Posterior cingulate gyrus (tissue), 11 donors: ENCODE data around the gene TLE3.

Experiments
- DNase-seq, 10 donors: peaks; one replicate each; pipeline versions ENCODE4 v3.0.0 to v3.0.0-alpha.2; 2020 to 2021; ENCODE audit warnings: mixed read lengths in 3 of 10
- intact Hi-C: fragments of 100-400 bp; cut with DNase I; formaldehyde crosslinking; loops from one replicate; pipeline ENCODE4 v1.15.1; 2023

The TLE3 gene

DNA sequence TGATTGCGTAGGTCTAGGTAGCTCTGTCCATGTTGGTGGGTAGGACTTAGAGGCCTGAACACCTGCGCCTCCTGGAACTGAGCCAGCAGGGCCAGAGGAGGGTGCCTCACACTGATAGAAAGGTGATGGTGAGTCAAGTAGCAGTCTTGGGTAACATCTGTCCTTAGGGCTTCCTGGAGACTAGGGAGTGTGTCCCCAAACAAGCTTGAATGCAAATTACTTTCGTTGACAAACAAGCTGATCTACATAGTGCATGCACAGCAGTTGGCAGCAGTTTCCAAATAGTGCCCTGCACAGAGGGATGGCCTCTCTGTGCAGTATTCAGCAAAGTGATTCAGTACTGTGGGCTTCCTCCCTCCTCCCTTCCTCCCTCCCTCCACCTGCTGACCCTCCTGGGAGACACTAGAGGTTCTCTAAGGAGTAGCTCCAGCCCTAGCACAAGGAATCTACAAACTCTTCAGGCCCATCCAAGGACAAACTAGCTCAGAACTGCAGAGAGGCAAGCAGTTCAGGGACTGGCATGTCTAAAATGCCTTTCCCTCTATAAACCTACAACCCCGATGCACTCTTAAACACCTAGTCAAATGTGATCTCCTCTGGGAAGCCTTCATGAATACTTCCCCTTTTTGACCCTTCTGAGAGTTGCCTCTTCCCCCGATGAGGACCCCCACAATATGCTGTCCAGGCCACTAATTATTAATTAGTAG is 61.0 kb downstream of the TLE3 start:
- intact Hi-C loops = no loop called here
- no peak for DNase-seq

DNA sequence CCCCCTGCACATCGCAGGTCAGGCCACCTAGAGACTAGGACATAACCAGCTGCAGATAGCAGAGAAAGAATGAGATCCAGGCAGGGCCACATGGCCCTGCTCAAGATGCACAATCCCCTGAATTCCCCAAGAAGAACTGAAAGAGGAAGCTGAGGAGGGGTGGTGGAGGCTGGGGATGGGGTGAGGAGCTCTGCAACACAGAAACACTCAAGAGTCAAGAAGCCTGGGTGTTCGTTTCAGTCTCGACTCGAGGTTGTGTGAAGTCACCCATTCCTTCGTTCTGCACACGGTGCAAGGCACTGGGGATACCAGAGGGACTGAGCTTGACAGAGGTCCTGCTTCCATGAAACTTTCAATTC is 62.0 kb downstream of the TLE3 start:
- intact Hi-C loops = no loop called here
- DNase-seq = no peak

DNA sequence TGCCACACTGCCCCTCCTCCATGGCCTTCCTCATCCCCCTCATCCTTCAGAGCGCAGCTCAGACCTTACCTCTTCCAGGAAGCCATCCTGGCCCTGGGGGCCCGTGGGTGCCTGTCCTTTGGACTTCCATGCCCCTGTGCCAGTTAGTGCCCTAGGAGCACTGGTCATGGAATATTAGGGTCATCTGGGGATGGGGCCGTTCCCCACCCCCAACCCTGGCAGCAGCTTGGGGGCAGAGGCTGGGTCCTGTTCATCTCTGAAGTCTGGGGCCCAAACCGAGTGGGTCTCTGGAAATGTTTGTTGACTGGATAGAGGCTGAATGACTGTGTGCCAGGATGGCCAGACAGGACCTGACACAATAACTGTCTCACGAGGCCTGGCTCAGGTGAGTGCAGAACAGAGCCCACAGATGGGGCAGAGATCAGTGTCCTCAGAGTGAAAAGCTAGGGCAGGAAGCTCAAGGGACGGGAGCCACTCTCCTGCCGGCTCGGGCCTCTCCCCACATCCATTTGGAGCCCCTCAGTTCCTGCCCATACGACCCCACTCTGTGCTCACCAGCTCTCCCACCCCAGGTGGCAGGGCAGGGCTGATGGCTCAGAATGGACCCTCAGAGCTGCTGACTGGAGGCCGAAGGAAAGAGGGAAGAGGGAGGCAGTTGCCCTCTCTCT is 62.5 kb downstream of the TLE3 start:
- intact Hi-C loops = no loop called here
- no peak for DNase-seq

DNA sequence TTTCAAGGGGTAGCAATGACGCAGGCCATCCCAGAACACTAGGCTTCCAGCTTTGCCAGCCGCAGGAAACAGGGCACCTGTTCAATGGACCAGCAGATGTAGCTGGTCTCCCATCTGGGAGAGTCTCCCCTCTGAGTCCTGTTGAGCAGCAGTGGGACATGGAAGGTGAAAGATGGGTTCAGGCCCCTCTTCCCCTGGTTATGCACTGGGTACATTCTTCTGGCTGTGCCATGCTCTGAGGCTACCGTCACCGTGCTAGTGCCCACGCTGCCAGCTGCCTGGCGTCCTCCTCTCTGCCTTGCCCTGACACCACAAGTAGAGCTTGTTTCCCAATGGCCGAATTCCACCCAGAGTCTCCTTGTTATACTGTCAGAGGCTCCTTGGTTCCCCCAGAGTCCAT is 63.1 kb downstream of the TLE3 start:
- intact Hi-C loops = no loop called here
- DNase-seq = peak in 1 of 10 donors; percentile 6

DNA sequence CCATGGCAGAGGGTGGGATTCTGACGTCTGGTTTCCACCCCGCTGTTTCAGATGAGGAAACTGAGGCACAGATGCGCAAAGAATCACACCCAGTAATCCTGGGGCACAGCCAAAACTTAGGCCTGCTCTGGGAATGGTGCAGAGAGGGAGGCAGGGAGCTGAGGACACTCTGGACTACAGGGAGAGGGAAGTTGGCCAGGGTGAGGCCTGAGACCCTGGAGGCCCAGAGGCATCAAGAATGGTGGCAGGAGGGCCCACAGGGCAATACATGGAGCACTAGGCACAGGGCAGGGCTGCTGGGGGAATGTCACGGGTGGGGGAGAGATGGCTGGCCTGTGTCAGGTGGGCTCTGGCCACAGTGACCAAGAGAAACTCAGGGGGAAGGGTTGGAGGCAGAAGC is 63.6 kb downstream of the TLE3 start:
- no peak for DNase-seq
- intact Hi-C loops = no loop called here

DNA sequence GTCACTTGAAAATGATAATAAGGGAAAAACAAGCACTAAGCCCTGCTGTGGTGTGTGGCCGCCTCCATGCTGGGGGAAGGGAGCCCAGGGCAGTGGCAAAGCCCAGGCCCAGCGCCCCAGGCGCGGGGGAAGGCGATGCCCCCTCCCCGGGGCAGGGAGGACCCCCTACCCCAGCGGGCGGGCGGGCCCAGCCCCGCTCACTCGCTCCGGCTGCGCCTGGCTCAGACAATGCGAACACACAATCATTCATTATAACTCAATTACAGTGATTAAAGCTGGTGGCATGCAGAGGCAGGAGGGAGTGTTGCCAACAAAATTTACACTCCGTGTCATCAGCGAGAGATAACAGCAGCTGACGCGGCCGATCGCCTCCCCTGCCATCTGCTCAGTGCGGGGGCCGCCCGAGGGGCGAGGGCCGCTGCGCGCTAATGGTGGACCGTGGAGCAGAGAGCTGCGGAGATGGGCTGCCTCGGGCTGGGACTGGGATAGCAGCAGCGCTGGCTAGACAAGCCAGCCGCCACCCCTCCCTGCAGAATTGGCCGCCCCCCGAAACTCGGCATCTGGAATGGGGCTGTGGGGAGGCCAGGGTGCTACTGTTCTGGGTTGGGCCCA is 64.1 kb downstream of the TLE3 start:
- intact Hi-C loops = no loop called here
- peak in 3 of 10 donors; percentile 22 to 86 (median 81) for DNase-seq

DNA sequence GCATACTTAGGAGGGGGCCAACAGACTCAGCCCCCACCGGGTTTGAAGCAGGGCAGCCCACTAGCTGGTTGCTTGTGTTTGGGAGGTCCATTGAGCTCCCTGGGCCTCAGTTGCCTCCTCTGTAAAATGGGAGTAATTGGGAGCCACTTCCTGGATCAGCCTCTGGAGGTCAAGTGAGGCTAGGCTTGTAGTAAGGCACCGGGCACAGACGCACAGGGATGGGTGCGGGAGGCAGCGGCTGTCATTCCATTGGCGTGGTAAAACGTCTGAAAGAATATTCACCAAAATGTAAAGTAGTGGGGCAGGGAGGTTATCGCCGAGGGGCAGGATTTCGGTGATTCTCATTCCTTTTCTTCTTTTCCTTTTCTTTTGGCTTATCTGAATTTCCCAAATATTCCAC is 64.6 kb downstream of the TLE3 start:
- intact Hi-C loops = no loop called here
- DNase-seq = no peak

DNA sequence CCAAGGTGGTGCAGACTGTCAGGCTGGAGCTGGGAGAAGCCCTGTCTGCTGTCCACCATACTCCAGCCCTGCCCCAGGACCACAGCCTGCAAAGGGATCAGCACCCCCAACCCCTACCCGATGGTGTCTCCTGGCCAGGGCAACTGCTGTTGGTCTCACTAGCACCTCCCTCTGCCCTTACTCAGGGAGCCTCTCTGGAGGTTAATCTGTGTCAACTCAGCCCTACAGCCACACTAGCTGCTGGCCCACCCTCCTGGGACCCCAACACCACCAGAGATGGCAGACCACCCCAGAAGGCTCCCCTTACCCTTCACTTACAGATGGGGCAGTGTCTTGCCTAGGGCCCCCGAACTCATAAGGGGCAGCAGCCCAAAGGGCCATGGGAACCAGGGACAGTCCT is 65.2 kb downstream of the TLE3 start:
- DNase-seq = no peak
- intact Hi-C loops = no loop called here

DNA sequence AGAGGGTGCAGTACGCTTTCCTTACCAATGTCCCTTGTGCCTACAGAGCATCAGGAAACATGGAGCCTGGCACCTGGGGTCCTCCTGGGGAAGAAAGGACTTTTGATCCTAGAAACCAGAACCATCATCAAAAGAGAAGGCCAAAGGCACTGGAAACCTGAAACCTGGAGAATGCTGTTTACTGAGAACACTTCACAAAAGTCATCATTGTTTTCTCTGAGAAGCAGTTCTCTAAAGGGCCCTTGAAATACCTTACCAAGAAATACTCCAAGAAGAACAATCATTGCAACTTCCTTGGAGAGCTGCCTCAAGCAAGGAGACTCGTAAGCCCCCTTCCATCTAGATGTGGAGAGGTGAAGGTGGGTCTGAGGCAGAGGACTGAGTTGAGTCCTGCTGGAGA is 66.0 kb downstream of the TLE3 start:
- no peak for DNase-seq
- intact Hi-C loops = no loop called here

DNA sequence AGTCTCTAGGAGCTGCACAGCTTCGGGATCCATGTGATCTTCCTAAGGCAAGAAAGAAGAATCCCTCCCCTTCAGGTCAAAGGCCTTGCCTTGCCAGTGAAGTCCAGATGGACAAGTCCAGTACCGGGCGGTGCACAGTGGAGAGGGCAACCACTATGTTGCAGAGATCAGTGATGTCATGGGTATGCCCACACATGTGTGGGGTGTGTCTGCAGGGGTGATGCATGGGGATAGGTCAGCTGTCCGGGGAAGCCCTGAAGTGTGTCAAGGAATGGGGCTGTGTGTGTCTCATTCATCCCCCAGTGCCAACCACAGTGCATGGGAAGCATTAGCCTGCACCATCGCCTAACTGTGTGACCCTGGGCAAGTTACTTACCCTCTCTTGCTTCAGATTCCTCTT is 66.5 kb downstream of the TLE3 start:
- intact Hi-C loops = no loop called here
- no peak for DNase-seq

DNA sequence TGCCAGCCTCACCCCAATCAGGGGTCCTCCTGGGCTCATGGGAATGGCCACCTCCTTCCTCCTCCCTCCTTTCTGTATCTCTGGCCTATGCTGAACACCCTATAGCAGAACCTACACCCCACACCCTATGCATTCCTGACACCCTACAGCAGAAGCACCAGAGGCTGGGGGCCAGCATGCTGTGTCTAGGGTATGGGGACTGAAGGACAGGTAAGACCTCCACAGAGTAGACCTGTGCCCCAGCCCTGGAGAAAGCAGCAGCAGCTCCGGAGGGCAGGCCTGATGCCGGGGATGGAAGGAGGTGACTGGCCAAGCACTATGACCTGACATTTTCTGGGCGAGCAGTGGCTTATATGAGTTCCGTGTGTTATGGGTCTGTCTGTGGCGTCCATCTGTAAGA is 66.9 kb downstream of the TLE3 start:
- no peak for DNase-seq
- intact Hi-C loops = no loop called here

DNA sequence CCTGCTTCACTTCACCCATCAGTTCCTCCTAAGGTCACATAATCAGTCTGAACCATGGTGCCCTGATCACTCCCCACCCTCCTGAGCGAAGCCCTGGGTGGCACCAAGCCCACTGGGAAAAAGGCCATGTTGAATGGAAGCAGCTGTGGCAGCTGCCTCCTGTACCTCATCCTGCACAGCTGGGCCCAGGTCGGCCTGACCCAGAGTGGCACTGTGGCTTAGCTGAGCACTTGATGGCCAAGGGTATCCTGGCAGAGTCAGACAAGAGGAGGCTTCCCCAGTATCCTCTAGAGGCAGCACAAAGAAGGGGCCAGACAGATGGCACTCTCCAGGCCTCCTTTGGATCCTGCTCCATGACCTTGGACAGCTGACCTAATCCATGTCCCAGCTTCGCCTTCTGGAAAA is 68.4 kb downstream of the TLE3 start:
- intact Hi-C loops = no loop called here

DNA sequence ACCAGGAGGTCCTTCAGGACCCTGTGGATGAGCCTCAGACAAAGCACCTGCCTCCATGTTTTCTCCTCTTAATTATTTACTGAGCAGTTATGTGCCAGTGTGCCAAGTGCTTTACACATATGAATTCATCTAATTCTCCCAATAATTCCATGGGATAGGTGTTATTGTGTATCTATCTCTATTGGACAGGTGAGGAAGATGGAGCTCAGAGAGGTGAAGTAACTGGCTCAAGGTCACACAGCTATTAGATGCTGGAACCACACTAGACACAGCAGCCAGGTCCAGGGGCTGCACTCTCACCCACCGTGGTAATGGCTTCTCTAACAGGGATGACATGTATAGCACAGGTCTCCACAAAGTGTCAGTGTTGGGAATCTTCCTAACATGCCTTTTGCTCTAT is 70.2 kb downstream of the TLE3 start:
- no peak for DNase-seq
- intact Hi-C loops = no loop called here

More for the DNA sequence above, 68.4 kb downstream of the TLE3 start:
- DNase-seq = no peak

DNA sequence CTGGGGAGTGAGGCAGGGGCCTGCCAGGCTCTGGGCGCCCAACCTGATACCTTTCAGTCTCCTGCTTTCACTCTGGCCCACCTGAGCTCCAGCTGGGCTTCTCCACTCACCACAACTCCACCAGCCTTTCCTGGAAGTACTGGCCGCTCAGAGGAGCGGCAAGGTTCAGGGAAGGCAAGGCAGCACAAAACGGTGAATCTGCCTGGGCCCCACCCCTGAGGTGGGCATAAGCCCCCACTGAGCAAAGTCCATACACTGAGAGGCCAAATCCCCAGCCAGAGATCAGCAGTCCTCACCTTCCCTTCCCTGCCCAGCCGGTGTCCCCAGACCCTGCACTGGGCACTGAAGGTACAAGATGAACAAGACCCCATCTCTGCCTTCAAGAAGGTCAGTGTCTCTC is 70.7 kb downstream of the TLE3 start:
- peak in 1 of 10 donors; percentile 9 for DNase-seq
- intact Hi-C loops = no loop called here

DNA sequence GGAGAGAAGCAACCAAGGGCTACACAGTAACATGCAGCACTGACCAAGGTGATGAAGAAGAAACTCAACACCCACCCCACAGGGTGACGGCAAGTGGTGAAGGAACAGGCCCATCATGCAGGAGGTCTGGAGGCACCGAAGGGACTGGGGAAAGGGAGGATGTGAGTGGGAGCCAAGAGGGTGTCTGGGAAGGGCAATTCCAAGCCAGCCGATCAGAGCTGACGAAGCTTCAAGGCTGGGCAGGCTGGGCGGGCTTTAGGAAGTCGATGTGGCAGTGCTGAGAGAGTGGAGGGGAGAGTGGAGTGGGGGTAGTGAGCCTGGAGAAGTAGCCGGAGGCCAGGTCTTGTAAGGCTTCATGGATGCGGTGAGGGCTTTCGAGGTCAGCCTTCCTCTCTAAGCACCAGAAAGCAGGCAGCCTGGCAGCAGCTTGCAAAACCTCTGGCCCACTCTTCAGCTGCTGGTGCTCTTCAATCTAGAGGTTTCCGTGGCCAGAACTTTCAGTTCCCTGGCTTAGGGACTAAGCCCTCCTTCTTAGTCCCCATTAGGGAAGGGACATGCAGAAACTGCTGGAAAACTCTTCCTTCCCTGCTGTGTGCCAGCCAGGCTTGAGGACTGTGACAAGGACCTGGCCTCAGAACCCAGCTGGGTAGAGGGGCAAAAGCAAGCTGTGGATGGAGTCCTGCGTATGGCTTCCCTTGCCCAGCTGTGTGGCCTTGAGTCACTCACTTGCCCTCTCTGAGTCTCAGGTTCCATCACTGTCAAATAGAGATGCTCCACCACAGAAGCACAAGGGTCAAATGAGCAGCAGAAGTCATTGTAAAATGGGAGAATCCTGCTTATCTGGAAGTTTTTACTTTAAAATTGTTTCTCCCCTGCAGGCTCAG is 72.1 kb downstream of the TLE3 start:
- intact Hi-C loops = no loop called here
- DNase-seq = no peak

DNA sequence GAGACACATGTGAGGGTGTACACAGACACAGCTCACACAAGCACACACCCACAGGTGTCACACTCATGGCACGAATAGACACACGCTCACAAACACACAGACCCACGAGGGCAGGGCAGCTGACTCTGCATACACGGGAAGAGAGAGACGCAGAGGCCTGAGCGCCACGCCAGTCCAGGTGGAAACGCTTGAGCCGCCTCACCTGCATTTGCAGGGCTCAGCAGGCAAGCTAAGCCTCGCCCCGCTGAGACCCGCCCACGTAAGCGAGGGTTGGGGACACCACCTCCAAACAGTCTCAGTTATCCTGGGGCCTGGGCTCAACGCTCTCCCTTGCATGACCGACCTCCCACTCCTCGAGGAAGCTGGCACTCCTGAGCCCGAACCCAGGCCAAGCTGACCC is 73.2 kb downstream of the TLE3 start:
- DNase-seq = no peak
- intact Hi-C loops = no loop called here

DNA sequence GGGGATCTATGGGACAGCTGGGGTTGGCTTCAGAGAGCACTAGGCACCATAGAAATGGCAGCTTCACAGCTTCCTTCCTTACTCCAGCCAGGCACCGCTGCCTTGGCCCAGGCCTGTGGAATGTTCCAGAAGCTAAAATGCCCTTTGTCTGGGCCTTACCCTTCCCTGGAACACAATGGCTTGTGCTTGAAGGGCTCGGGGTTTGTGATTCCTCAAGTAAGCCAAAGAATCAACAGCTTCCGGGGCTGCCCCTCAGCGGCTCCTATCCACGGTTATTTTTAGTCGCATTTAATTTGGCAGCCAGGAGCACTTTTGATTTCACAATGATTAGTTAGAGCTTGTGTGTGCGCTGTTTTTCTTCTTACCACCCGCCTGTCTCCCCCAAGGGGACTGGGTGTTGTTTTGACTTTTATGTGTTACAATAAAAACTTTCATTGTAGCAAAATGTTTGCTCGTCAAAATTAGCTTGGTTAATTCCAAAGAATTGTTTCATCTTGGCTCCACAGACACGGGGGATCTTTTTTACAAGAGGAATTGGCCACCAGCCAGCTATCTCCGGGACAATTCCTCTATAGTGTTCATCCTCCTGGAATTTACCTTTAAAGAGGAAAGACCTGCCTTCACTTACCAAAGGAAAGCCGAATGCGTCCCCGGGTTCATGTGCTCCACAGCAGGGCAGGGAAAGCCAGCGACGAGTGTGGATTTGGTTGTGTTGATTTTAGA is 73.8 kb downstream of the TLE3 start:
- DNase-seq = peak in 1 of 10 donors; percentile 64
- intact Hi-C loops = no loop called here

DNA sequence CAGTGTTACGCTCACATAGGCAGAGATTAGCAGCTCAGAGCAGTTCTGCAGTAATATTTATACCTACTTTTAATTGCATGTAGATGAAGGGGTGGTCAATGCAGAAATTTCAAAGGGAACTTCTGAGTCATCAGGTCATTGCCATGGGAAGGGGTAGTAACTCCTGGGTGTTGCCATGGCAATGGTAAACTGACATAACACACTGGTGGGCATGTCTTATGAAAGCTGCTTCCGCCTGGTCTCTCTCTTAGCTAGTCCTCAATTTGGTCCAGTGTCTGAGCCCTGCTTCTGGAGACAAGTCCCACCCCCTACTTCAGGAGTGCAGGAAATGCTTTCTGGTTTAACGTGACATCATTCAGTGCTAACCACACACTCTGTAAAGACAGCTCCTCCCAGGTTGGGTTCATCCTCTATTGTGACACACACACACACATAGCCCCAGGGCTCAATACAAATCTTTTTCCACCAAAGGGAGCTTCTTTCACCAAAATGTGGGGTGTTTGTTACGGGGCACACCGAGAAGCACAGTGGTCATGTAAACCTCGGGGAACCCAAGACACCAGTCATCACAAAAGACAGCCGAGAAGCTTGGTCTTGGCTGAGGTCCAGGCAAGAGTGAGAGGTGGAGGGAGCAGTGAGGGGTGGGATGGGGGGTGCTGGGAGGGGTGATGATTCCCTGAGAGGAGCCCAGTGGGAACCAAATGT is 74.5 kb downstream of the TLE3 start:
- DNase-seq = no peak
- intact Hi-C loops = no loop called here

DNA sequence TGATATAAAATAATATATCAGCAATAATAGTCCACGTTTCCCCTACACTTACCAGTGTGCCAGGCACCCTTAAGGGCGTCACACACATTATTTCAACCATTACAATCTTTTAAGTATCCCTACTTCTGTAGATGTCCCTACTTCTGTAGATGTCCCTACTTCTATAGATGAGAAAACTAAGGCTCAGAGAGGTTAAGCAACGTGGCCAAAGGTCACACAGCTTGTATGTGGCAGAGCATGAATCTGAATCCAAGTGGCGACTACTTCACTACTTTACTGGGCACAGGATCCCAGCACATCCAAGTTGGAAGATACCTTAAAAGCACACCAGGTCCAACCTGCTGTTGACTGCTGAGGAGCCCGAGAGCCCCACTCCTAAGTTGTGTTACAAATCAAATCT is 77.5 kb downstream of the TLE3 start:
- DNase-seq = no peak
- intact Hi-C loops = no loop called here
